RWPE1 (cell line): ENCODE measurements around the gene LRRC43.

Source experiments
- CTCF ChIA-PET: fragments of 350-600 bp; sonication (Branson Sonifier 250); formaldehyde crosslinking; extraction: SDS; loops from one replicate; lab custom pipeline; 2021; lab: Yijun Ruan, JAX
- POLR2A ChIA-PET: fragments of 400-600 bp; formaldehyde crosslinking; extraction: SDS; loops from one replicate; lab custom pipeline; 2020; ENCODE audit warnings: antibody characterized with exemption; ENCODE audit not compliant: low non-redundant PET; lab: Yijun Ruan, JAX
- DNase-seq: peaks from one replicate; pipeline ENCODE4 v3.0.0; 2012; ENCODE audit warnings: low spot score
- H3K27ac ChIP-seq: fragments of 450-650 bp; 2 replicates; pipeline ENCODE4 v1.5.1; 2017
- CTCF ChIP-seq: fragments of 450-650 bp; conservative IDR thresholded peaks from 2 replicates; pipeline ENCODE4 v1.5.1; 2017; ENCODE audit warnings: low read depth, mild to moderate bottlenecking

The LRRC43 gene

GRCh38 chr12:122245553-122245952 lies 62.6 kb downstream of the LRRC43 start:
- no peak for DNase-seq
- CTCF ChIA-PET = no interaction called here
- TF ChIP-seq CTCF = no peak
- POLR2A ChIA-PET = no interaction called here
- H3K27ac ChIP-seq = no peak overlapping the region

DNA sequence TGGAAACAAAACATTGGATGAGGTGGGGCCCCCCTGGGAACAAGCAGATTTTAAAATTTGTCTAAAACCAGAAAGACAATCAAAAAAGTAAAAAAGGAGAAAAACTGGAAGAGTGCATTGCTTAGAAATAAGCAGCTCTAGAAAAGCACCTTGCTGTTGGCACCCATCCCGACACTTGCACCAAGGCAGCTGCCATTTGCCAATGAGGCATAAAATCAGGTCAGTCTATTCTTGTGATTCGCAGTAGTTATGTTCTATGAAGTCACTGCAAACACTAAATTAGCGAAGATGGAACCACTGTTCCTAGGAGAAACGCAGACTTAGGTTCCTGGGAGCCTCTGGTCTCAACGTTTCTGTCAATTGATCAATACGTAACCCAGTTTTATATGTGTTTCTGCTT lies 67.1 kb downstream of the LRRC43 start:
- TF ChIP-seq CTCF = no peak
- CTCF ChIA-PET = no interaction called here
- DNase-seq = no peak
- H3K27ac ChIP-seq = no peak overlapping the region
- POLR2A ChIA-PET = no interaction called here

DNA sequence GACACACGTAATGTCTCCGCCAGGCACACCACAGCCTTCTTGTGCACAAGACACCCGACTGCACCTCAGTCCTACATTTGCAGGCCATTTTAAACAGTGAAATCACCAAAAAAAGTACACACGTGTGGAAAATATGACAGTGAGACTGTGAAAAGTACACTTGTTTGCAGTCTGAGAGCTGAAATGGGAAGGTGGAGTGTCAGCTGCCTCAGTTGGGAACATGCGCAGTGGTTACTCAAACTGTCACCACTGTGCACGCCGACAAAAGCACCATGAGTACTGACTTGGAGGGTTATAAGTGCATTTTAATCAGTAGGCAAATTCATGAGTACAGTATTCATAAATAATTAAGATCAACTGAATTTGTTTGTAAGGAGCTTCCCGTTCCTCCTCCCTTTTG lies 67.6 kb downstream of the LRRC43 start:
- H3K27ac ChIP-seq = no peak overlapping the region
- ChIA-PET POLR2A (interaction anchor here (0.6 to 1.4 kb wide), 2 partner anchors 15 to 324 kb away, joined by 4 read pairs; no protein-coding TSS in a partner anchor), CTCF (no interaction called here)
- TF ChIP-seq CTCF = no peak
- DNase-seq = no peak
